ENCODE measurements around the gene SSTR4. TPM values are rescaled to one million over a fixed set of nuclear protein-coding genes. Genes with fewer than 3 reads are reported as not detected.

Gene SSTR4
- total and polyA plus RNA-seq, 2 of the 13 experiments (the other 11 are each of a cell fraction or from before 2014, with no cell fraction given), result not detected

DNA sequence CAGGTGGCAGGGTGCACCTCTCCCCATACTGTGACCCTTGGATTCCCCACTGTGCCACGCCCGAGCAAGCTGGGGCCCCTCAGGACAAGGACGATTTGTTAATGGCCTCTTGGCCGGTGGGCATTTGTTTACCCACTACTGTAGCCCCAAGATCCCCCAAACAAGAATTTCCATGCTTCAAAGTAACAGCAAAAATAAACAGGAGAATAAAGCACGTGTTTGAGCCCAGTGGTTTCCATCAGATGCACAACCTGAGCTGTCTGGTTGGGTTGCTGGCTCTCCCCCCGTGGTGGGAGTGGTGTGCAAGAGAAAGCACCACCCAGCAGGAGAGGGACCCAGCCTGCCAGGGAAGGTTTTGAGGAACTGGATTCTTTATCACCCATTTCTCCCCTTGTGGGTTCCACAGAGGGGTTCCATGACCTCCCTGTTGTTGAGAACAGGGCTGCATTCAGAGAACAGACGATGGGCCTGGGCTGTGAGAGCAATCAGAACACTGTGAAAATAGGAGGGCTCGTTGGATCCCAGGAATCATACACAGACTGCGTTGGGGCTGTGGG, 46.2 kb downstream of the SSTR4 start:
- POLR2A ChIA-PET, result no interaction called here
- H3K79me2 ChIP-seq (ENCODE audit: insufficient read depth, low read length), result no peaks in the 10 kb centered on the region
- H3K4me1 ChIP-seq (ENCODE audit: insufficient read depth, low read length), result no peaks in the 10 kb centered on the region
- DNase-seq (ENCODE audit: low spot score) (no peak), ATAC-seq (no peak), FAIRE-seq (no peak)
- BruUV-seq (replicated peaks), result no TSS peak
- TF ChIP-seq PHF5A (CRISPR knock-in tag; IDR thresholded peaks at IDR 0.05; ENCODE audit: low read depth, unreplicated experiment) (no peak), ZNF724P (CRISPR knock-in tag; IDR thresholded peaks at IDR 0.05; ENCODE audit: borderline replicate concordance) (no peak), NR2C2 (CRISPR knock-in tag; IDR thresholded peaks at IDR 0.05; ENCODE audit: borderline replicate concordance) (no peak)
- TF ChIP-seq, protein P1, sequence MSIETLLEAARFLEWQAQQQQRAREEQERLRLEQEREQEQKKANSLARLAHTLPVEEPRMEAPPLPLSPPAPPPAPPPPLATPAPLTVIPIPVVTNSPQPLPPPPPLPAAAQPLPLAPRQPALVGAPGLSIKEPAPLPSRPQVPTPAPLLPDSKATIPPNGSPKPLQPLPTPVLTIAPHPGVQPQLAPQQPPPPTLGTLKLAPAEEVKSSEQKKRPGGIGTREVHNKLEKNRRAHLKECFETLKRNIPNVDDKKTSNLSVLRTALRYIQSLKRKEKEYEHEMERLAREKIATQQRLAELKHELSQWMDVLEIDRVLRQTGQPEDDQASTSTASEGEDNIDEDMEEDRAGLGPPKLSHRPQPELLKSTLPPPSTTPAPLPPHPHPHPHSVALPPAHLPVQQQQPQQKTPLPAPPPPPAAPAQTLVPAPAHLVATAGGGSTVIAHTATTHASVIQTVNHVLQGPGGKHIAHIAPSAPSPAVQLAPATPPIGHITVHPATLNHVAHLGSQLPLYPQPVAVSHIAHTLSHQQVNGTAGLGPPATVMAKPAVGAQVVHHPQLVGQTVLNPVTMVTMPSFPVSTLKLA (IDR thresholded peaks at IDR 0.05), result peak; percentile 55
- in situ Hi-C loops (cut with HindIII; ENCODE audit: extremely low pct_ligation_motif_present, low pct_unique_long_range_greater_than_20kb), result no loop called here
- H2AFZ ChIP-seq (ENCODE audit: low read length), result no peak overlapping the region
- H4K20me1 ChIP-seq (ENCODE audit: insufficient read depth, low read length), result no peaks in the 10 kb centered on the region
- CTCF ChIA-PET (ENCODE audit: low intra/inter-chr PET ratio, low total read pairs), result no interaction called here
- no peak overlapping the region for H3K4me3 ChIP-seq (replicated peaks in 1 of 3; ENCODE audit: insufficient read depth in 1 of 3, low read depth in 2 of 3, low read length in 3 of 3)
- 2% methylated on average over 9 of the region's 9 CpGs for WGBS (ENCODE audit: low lambda C conversion rate)
- intact Hi-C loops (cut with micrococcal nuclease; ENCODE audit: unreplicated experiment), result no loop called here
- no peak overlapping the region for H3K4me2 ChIP-seq (ENCODE audit: low read depth, low read length)
- no peaks in the 10 kb centered on the region for H3K36me3 ChIP-seq (replicated peaks in 1 of 2; ENCODE audit: control insufficient read depth in 1 of 2, insufficient read depth in 2 of 2, low read length in 2 of 2)
- peaks cover 0 to 3% of the 10 kb centered on the region in 2 experiments; a peak in 1 of 5 replicates for H3K27me3 ChIP-seq (ENCODE audit: control insufficient read depth in 1 of 2, insufficient read depth in 2 of 2, low read length in 2 of 2)
- H3K9me3 ChIP-seq (ENCODE audit: low read length), result no peaks in the 10 kb centered on the region
- H3K27ac ChIP-seq (ENCODE audit: extremely low read length, insufficient read depth, low read length), result no peak overlapping the region
- no peak overlapping the region for H3K9ac ChIP-seq (ENCODE audit: insufficient read depth, low read depth, low read length)

DNA sequence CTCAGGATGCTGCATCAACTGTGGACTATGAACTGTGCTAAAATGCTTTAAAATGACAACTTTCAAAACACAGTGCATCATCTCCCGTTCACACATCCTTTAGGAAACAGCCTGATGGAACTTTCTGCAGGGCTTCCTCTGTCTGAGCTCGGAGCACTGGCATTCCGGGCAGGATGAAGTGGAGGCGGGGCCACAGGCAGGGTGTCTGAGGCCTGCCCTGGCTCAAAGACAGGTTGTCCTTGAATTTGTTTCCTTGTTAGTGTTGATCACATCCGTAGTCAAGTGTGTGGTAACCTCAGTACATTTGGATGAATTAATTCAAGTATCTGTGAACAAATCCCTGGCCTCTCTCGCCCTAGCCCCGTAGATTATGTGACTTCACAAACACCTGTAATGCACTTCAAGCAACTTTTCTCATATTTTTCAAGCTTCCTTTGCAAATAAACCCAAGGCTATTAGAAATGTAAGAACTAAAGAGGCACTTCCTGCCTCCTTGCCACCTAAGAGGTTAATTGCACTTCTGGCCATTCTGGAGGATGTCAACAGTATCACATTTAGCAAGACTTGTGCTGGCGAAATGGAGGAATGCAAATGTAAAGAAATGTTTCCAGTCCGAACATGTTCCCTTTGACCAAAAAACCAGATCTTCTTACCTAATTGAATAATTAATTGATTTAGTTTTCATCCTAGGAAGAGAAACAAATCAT, 47.9 kb downstream of the SSTR4 start:
- no peak overlapping the region for H3K4me3 ChIP-seq (replicated peaks in 1 of 3; ENCODE audit: insufficient read depth in 1 of 3, low read depth in 2 of 3, low read length in 3 of 3)
- in situ Hi-C loops (cut with HindIII; ENCODE audit: extremely low pct_ligation_motif_present, low pct_unique_long_range_greater_than_20kb), result no loop called here
- FAIRE-seq, result peak; percentile 32
- TF ChIP-seq, protein P2, sequence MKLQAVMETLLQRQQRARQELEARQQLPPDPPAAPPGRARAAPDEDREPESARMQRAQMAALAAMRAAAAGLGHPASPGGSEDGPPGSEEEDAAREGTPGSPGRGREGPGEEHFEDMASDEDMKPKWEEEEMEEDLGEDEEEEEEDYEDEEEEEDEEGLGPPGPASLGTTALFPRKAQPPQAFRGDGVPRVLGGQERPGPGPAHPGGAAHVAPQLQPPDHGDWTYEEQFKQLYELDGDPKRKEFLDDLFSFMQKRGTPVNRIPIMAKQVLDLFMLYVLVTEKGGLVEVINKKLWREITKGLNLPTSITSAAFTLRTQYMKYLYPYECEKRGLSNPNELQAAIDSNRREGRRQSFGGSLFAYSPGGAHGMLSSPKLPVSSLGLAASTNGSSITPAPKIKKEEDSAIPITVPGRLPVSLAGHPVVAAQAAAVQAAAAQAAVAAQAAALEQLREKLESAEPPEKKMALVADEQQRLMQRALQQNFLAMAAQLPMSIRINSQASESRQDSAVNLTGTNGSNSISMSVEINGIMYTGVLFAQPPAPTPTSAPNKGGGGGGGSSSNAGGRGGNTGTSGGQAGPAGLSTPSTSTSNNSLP (IDR thresholded peaks at IDR 0.05; ENCODE audit: low read depth, low read length), result no peak
- TF ChIP-seq ATF7 (IDR thresholded peaks at IDR 0.05) (no peak), ATF7 (CRISPR knock-in tag; IDR thresholded peaks at IDR 0.05) (no peak), ELF4 (CRISPR knock-in tag; IDR thresholded peaks at IDR 0.05; ENCODE audit: borderline replicate concordance) (no peak), ZNF337 (CRISPR knock-in tag; IDR thresholded peaks at IDR 0.05; ENCODE audit: borderline replicate concordance, low read depth) (no peak), ZNF644 (CRISPR knock-in tag; IDR thresholded peaks at IDR 0.05; ENCODE audit: low read depth) (no peak)

More for the DNA sequence above, 47.9 kb downstream of the SSTR4 start:
- no peak for DNase-seq (ENCODE audit: low spot score)
- H4K20me1 ChIP-seq (ENCODE audit: insufficient read depth, low read length), result no peaks in the 10 kb centered on the region
- H3K27ac ChIP-seq (ENCODE audit: extremely low read length, insufficient read depth, low read length), result no peak overlapping the region
- ChIA-PET CTCF (ENCODE audit: low intra/inter-chr PET ratio, low total read pairs) (no interaction called here), POLR2A (no interaction called here)
- ATAC-seq, result no peak
- no peaks in the 10 kb centered on the region for H3K4me1 ChIP-seq (ENCODE audit: insufficient read depth, low read length)
- H3K36me3 ChIP-seq (replicated peaks in 1 of 2; ENCODE audit: control insufficient read depth in 1 of 2, insufficient read depth in 2 of 2, low read length in 2 of 2), result no peaks in the 10 kb centered on the region
- H3K79me2 ChIP-seq (ENCODE audit: insufficient read depth, low read length), result no peaks in the 10 kb centered on the region
- H3K4me2 ChIP-seq (ENCODE audit: low read depth, low read length), result no peak overlapping the region
- 19% methylated on average over 9 of the region's 9 CpGs for WGBS (ENCODE audit: low lambda C conversion rate)
- H2AFZ ChIP-seq (ENCODE audit: low read length), result no peak overlapping the region
- intact Hi-C loops (cut with micrococcal nuclease; ENCODE audit: unreplicated experiment), result no loop called here
- no peaks in the 10 kb centered on the region for H3K9me3 ChIP-seq (ENCODE audit: low read length)
- BruUV-seq (replicated peaks), result no TSS peak
- peaks cover 0 to 15% of the 10 kb centered on the region in 2 experiments; a peak in 4 of 5 replicates for H3K27me3 ChIP-seq (ENCODE audit: control insufficient read depth in 1 of 2, insufficient read depth in 2 of 2, low read length in 2 of 2)
- no peak overlapping the region for H3K9ac ChIP-seq (ENCODE audit: insufficient read depth, low read depth, low read length)

All from HepG2 (cell line).